Suprapubic skin (tissue), 4 donors: Measurements from ENCODE around the gene DMRTB1. TPM values are rescaled to one million over a fixed set of nuclear protein-coding genes. Genes with fewer than 3 reads are reported as not detected.

Experiments
- DNase-seq, 2 donors: peaks; one replicate each; pipeline ENCODE4 v3.0.0-alpha.2; 2019; ENCODE audit warnings: low spot score in 2 of 2
- H3K27ac ChIP-seq: fragments of 200-600 bp; sonication (generic); one replicate; pipeline ENCODE4 v1.5.1; 2019
- H3K27me3 ChIP-seq: fragments of 200-600 bp; sonication (generic); one replicate; pipeline ENCODE4 v1.5.1; 2019
- H3K36me3 ChIP-seq: fragments of 200-600 bp; sonication (generic); one replicate; pipeline ENCODE4 v1.5.1; 2019
- H3K4me1 ChIP-seq: fragments of 200-600 bp; sonication (generic); one replicate; pipeline ENCODE4 v1.5.1; 2019
- H3K4me3 ChIP-seq: fragments of 200-600 bp; sonication (generic); one replicate; pipeline ENCODE4 v1.5.1; 2019; ENCODE audit warnings: mild to moderate bottlenecking
- H3K9me3 ChIP-seq: fragments of 200-600 bp; sonication (generic); one replicate; pipeline ENCODE4 v1.5.1; 2019
- CTCF ChIP-seq, 2 donors: fragments of 200-600 bp in 1 of 2; fragments of 450-650 bp in 1 of 2; sonication (generic) in 1 of 2; IDR thresholded peaks; one replicate each; pipeline ENCODE4 v1.5.1; 2016 to 2019; ENCODE audit warnings: antibody characterized with exemption in 2 of 2, mild to moderate bottlenecking in 1 of 2, moderate library complexity in 1 of 2
- EP300 ChIP-seq: sonication (generic); formaldehyde crosslinking; IDR thresholded peaks from one replicate; pipeline ENCODE4 v1.6.1; 2017; ENCODE audit warnings: antibody characterized with exemption
- POLR2A ChIP-seq, 2 donors: fragments of 450-650 bp; IDR thresholded peaks; one replicate each; pipeline ENCODE4 v1.6.1; 2017; ENCODE audit warnings: antibody characterized with exemption in 2 of 2, mild to moderate bottlenecking in 2 of 2, moderate library complexity in 2 of 2
- POLR2AphosphoS5 ChIP-seq, 3 donors: sonication (generic); formaldehyde crosslinking; IDR thresholded peaks; one replicate each; pipeline ENCODE4 v1.6.1; 2017; ENCODE audit warnings: antibody characterized with exemption in 3 of 3
- WGBS: methylation state at CpG from one replicate; pipeline ENCODE4 v1.1.5; 2018; 5-methylcytosine and 5-hydroxymethylcytosine counted together
- total RNA-seq, 4 donors: library from RNA; depleted of rRNA; stranded (reverse); fragments of >200 nt; gene quantifications; one replicate each; pipeline ENCODE4 v1.1.0, GENCODE V29; 2016

DMRTB1 gene
- total RNA-seq, 4 donors from 2014 or later = not detected

- TF ChIP-seq CTCF (IDR thresholded peaks at IDR 0.05) (no peak), POLR2AphosphoS5 (IDR thresholded peaks at IDR 0.05) (no peak), EP300 (no peak), POLR2A (IDR thresholded peaks at IDR 0.05) (no peak)
- Histone ChIP-seq H3K9me3 (no peaks in the 10 kb centered on the region), H3K4me3 (no peak overlapping the region), H3K36me3 (no peaks in the 10 kb centered on the region), H3K27me3 (no peaks in the 10 kb centered on the region), H3K4me1 (no peaks in the 10 kb centered on the region), H3K27ac (no peak overlapping the region)
- DNase-seq = no peak
- 85% methylated on average over 11 of the region's 12 CpGs for WGBS
These were observed 18.7 kb downstream of the DMRTB1 start for GRCh38 chr1:53477651-53478501.

- no peaks in the 10 kb centered on the region for H3K9me3 ChIP-seq
- DNase-seq = no peak
- H3K27me3 ChIP-seq = no peaks in the 10 kb centered on the region
- H3K4me3 ChIP-seq = no peak overlapping the region
- H3K27ac ChIP-seq = no peak overlapping the region
- TF ChIP-seq CTCF (IDR thresholded peaks at IDR 0.05) (no peak), POLR2AphosphoS5 (IDR thresholded peaks at IDR 0.05) (no peak), POLR2A (IDR thresholded peaks at IDR 0.05) (no peak), EP300 (no peak)
- H3K4me1 ChIP-seq = no peaks in the 10 kb centered on the region
- no peaks in the 10 kb centered on the region for H3K36me3 ChIP-seq
- WGBS = 89% methylated on average over 2 of the region's 2 CpGs
These were observed 19.3 kb downstream of the DMRTB1 start for GRCh38 chr1:53478502-53478818.

DNA sequence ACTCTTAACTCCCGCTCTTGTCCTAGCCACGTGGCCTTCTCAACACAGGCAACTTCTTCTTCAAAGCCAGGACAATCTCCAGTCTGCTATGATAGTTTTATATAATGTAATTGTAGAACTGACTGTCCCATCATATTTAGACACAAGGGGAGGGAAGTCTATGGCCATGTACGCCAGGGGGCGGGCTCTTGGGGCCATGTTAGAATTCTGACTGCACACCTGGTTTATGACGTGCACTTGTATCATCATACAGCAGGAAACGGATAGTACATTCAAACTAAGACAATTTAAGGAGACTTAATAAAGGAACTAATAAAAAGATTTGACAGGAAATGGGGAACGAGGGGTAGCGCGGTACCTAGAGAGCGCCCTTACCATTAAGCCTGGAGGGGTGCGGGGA lies 21.5 kb downstream of the DMRTB1 start:
- H3K9me3 ChIP-seq = no peaks in the 10 kb centered on the region
- WGBS = 95% methylated on average over 11 of the region's 11 CpGs
- H3K4me3 ChIP-seq = no peak overlapping the region
- TF ChIP-seq EP300 = no peak
- TF ChIP-seq CTCF (IDR thresholded peaks at IDR 0.05) = no peak
- no peak for TF ChIP-seq POLR2AphosphoS5 (IDR thresholded peaks at IDR 0.05)
- TF ChIP-seq POLR2A (IDR thresholded peaks at IDR 0.05) = no peak
- DNase-seq = no peak
- H3K27ac ChIP-seq = no peak overlapping the region
- H3K4me1 ChIP-seq = no peaks in the 10 kb centered on the region
- no peaks in the 10 kb centered on the region for H3K36me3 ChIP-seq
- peaks cover 13% of the 10 kb centered on the region for H3K27me3 ChIP-seq

DNA sequence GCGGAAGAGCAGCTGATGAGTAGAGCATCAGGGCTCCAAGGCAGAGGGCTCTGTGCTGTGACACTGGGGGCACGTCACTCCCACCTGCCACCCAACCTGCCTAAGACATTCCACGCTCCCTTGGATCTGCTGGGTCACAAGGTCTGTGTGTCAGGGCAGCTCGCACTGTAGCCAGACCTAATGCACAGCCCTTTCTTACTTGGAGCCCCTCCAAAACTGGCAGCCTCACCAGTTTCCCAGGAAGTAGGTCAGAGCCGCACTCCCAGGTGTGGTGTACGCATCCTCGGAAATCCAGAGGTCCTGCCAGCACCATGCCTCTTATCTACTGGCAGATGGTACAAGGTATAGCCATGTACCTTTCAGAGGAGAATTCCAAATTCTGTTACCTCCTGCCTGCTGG lies 22.3 kb downstream of the DMRTB1 start:
- H3K4me3 ChIP-seq = no peak overlapping the region
- peaks cover 17% of the 10 kb centered on the region for H3K27me3 ChIP-seq
- TF ChIP-seq POLR2AphosphoS5 (IDR thresholded peaks at IDR 0.05) (no peak), CTCF (IDR thresholded peaks at IDR 0.05) (no peak), EP300 (no peak), POLR2A (IDR thresholded peaks at IDR 0.05) (no peak)
- H3K4me1 ChIP-seq = no peaks in the 10 kb centered on the region
- H3K36me3 ChIP-seq = no peaks in the 10 kb centered on the region
- H3K27ac ChIP-seq = no peak overlapping the region
- no peak for DNase-seq
- H3K9me3 ChIP-seq = no peaks in the 10 kb centered on the region
- 90% methylated on average over 3 of the region's 7 CpGs for WGBS

- no peaks in the 10 kb centered on the region for H3K36me3 ChIP-seq
- no peak for DNase-seq
- H3K9me3 ChIP-seq = no peaks in the 10 kb centered on the region
- TF ChIP-seq EP300 (no peak), POLR2AphosphoS5 (IDR thresholded peaks at IDR 0.05) (no peak), POLR2A (IDR thresholded peaks at IDR 0.05) (no peak), CTCF (IDR thresholded peaks at IDR 0.05) (no peak)
- 77% methylated on average over 14 of the region's 14 CpGs for WGBS
- no peak overlapping the region for H3K27ac ChIP-seq
- no peak overlapping the region for H3K4me3 ChIP-seq
- H3K4me1 ChIP-seq = no peaks in the 10 kb centered on the region
- H3K27me3 ChIP-seq = peaks cover 24% of the 10 kb centered on the region
These were observed 23.4 kb downstream of the DMRTB1 start for GRCh38 chr1:53482441-53483153.
